HG02678 (cell line): Measurements from ENCODE around the gene TPRN.

ENCODE experiments used
- ATAC-seq: cut with Tn5 transposase; IDR thresholded peaks from one replicate; pipeline ENCODE4 v1.9.1; 2021; ENCODE audit warnings: mild to moderate bottlenecking, moderate library complexity; ENCODE audit not compliant: unreplicated experiment

The TPRN gene

DNA sequence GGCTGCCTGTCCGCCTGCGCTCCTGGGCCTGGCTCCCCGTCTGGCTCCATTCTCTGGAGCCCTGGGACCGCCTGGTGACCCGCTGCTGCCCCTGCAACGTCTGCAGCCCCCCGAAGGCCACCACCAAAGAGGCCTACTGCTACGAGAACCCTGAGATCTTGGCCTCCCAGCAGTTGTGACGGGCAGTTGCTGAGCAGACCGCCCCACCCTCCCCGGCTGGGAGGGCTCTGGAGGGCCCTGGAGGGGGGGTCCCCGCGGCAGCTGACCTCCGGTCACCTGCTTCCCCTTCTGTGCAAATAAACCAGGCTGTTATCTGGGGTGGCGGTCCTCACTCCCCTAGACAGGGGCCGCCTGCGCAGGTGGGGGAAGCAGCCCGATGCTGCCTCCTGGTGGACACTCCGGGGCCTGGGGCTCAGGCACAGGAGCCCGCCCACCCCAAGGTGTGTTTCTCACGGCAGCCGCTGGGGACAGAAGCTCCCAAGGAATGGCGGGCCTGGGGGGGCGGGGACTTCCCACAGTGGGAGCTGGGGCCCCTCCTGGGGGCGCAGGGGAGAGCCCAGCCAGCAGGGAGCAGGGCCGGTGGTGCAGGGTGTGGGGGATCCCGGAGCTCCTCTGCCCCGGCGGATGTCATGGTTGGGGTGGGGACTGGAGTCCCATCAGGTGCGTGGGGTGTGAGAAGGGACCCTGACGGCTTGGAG, 35.8 kb upstream of the TPRN start:
- no peak for ATAC-seq

DNA sequence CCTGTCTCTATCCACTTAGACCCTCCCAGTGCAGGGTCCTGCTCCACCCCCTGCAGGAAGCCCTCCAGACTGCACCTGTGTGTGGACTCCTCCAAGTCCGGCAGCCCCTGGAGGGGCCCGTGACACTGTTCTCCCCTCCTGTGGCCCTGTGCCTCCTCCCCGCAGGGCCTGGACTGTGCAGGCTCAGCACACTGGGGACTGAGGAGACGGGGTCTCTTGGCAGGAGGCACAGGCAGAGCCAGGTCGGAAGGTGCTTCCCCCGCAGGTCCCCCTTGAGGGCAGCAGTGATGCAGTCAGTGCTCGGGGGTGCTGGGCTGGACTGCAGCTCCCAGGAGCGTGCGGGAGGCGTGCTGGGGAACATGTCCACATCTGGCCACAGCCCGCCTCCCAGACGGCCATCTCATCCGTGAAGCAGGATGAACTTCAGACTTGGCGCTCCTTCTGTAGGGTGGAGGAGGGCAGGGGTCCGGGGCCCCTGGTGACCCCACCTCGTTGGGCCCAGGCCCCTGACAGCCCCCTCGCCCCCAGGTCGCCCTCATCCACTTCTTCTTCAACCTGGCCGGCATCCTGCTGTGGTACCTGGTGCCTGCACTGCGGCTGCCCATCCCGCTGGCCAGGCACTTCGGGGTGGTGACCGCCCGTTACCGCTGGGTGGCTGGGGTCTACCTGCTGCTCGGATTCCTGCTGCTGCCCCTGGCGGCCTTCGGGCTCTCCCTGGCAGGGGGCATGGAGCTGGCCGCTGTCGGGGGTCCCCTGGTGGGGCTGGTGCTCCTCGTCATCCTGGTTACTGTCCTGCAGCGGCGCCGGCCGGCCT, 35.1 kb upstream of the TPRN start:
- no peak for ATAC-seq

DNA sequence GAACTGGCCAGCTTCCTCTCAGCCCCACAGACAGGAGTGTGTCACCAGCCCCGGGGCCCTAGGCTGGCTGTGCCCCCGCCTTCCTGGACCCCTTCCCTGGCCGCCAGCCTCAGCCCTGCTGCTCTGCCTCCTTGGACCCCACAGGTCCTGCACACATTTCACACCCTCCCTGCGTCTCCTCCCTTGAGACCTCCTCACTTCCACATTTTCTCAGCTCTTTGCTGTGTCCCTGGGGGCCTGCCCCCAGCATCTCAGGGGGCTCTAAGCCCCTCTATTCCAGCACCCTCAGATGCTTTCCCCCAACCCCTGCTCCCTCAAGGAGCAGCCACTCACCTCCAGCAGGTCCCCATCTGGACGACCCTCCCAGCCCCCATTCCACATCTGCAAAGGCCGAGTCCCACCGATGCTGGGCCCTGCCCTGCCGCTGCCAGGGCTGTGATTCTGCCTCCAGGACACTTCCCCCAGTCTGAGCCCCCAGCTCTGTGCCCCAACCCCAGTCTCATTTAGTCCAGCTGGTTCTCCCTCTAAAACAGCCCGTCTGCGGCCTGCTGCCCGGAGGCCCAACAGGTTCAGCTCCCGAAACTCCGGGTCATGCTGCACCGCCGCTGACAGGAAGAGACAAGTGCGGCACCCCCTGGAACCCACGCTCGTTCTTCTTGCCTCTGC, 34.4 kb upstream of the TPRN start:
- no peak for ATAC-seq

DNA sequence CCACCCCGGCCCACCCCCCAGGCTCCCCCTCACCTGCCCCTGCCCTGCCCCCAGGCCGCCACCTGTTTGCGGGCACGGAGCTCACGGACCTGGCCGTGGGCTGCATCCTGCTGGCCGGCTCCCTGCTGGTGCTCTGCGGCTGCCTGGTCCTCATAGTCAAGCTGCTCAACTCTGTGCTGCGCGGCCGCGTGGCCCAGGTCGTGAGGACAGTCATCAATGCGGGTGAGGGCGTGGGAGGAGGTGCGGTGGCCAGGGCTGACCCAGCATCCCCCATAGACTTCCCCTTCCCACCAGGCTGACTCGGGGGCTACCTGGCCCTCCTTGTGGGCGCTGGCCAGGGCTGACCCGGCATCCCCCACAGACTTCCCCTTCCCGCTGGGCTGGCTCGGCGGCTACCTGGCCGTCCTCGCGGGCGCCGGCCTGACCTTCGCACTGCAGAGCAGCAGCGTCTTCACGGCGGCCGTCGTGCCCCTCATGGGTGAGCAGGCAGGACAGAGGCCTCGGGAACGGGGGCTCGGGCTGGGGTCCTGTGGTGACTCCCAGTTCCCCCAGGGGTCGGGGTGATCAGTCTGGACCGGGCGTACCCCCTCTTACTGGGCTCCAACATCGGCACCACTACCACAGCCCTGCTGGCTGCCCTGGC, 33.6 kb upstream of the TPRN start:
- ATAC-seq, result no peak

DNA sequence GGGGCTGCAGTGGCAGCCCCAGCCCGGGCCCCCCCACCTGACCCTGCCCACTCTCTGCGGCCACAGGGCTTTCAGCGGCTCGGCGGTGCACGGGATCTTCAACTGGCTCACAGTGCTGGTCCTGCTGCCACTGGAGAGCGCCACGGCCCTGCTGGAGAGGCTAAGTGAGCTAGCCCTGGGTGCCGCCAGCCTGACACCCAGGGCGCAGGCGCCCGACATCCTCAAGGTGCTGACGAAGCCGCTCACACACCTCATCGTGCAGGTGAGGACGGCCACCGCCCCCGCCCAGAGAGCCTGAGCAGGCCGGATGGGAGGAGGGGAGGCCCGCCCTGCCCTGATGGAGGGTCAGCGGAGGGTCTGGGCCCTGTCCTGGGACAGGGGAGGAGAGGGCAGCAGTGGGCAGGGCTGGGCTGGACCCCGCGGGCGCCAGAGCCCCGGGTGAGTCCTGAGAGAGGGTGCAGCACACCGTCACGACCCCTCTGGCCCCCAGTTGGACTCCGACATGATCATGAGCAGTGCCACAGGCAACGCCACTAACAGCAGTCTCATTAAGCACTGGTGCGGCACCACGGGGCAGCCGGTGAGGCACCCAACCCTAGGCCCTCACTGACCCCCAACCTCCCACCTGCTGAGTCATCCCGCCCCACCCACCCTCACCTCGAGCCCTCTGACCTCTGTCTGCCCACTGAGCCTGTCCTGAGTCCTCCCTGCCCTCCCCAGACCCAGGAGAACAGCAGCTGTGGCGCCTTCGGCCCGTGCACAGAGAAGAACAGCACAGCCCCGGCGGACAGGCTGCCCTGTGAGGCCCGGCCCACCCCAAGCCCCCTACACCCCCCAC, 32.8 kb upstream of the TPRN start:
- ATAC-seq, result no peak

DNA sequence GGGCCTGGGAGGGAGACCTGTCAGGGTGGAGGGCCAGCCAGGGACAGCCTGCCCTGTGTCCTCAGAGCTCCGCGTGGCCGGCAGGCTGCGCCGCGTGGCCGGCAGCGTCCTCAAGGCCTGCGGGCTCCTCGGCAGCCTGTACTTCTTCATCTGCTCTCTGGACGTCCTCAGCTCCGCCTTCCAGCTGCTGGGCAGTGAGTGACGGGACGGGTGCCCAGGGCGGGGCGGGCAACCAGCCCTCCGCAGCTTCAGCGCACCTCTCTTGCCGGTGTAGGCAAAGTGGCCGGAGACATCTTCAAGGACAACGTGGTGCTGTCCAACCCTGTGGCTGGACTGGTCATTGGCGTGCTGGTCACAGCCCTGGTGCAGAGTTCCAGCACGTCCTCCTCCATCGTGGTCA, 32.0 kb upstream of the TPRN start:
- no peak for ATAC-seq

DNA sequence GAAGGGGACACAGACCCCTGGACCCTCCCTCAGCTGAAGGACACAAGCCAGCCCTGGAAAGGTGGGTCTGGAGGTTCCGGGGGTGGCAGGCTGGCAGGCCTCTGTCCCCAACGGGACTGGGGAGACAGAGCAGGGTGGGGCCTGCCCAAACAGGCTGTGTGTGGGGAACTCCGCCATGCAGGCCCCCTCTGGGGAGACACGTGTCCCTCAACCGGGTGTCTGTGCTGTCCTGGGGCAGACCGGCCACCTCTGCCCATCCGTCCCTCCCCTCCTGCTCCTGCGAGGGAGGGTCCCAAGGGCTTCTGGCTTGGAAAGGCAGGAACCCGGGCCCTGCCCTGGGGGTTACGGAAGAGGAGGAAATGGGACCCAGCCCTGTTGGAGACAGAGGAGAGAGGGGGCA, 31.6 kb upstream of the TPRN start:
- ATAC-seq, result no peak

DNA sequence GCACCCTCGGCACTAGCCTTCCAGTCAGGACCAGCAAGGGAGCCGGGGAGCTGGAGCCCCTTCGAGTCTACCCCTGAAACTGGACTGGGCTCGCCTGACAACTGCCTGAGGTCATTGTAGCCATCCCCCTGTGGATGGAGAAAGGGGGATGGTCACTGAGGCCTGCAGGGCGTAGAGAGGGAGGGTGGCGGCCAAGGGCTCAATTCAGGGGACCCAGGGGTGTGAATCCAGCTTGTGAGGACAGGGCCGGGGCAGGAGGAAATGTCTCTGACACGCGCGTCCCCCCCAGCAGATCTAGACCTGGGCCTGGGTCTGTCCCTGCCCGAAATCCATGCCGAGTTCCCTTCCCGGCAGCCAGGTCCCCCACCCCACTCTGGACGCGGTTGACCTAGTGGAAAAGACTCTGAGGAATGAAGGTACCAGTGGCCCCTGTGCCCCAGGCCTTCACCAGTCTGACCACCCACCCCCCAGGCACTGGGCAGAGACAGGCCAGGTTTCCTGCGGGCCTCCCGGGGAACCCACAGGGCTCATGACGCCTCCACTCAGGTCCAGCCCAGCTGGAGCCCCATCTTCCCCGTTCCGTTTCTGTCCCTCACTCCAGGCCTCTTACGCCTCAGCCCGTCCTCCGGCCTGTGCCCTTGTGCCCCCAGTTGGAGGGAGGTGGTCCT, 31.0 kb upstream of the TPRN start:
- ATAC-seq, result no peak

DNA sequence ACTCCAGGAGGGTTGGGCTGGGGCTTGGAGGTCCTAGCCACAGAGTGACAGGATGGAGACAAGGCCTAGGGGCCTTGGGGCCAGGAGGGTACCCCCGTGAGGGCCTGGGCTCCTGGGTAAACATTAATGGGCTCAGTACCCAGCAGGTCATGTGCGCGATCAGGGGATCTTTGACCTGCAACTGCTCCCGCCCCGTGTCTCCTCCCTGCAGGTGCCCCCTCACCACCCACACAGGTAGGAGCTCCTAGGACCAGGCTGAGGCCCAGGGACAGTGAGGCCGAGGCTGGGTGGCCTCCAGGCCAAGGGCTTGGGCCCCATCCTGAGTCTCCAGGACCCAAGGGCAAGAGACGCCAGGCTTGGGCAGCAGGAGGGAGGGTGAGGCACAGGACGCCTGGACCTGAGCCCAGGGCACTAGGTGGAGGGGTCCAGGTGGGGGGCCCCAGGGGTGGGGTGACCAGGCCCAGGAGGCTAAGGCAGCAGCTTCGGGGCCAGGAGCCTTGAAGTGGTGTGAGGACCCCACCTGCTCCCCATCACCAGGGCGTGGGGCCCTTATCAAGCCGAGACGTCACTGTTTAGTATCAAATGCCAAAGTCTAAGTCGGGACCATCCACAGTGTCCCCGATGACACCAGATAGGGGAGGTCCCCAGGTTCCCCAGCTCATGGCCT, 30.3 kb upstream of the TPRN start, which contains the start of gene SLC34A3:
Gene SLC34A3, plus strand, starts transcription at position 197 of the 667 bp plus-strand sequence. CDS start 802 bp downstream, outside the sequence.
- no peak for ATAC-seq

DNA sequence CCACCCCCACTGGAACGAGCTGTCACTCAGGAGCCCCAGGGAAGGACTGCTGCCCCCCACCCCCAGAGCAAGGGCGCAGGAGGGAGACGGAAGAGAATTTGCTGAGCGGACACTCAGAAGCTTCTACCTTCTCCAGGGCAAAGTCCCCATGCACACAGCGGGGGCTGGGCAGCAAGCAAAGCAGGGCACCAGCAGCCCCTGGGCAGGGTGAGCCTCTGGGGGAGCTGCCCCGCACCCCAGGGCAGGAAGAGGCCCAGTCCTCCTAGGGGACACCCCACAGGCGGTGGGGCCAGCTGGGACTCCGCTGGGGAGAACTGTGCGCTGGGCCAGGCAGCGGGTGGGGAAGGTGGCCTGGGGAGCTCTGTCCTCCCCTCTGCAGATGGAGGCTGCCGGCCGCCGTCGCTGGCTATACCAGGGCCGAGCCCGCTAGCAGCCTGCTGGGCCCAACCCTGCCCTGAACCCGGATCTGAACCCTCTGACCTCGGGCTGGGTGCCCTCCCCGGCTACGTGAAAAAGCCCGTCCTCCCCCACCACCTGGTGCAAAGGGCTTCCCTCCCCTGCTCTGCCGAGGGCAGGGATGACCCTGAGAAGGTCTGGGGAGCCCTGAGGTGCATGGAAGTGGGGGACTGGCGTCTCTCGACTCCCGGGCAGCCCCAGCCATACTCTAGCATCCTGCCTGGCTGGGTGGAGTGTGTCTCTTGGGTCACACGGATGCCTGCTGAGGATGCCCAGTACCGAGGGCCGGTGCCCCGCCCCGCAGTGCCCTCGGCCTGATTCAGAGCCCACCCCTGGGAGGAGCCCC, 29.6 kb upstream of the TPRN start:
- ATAC-seq, result no peak

DNA sequence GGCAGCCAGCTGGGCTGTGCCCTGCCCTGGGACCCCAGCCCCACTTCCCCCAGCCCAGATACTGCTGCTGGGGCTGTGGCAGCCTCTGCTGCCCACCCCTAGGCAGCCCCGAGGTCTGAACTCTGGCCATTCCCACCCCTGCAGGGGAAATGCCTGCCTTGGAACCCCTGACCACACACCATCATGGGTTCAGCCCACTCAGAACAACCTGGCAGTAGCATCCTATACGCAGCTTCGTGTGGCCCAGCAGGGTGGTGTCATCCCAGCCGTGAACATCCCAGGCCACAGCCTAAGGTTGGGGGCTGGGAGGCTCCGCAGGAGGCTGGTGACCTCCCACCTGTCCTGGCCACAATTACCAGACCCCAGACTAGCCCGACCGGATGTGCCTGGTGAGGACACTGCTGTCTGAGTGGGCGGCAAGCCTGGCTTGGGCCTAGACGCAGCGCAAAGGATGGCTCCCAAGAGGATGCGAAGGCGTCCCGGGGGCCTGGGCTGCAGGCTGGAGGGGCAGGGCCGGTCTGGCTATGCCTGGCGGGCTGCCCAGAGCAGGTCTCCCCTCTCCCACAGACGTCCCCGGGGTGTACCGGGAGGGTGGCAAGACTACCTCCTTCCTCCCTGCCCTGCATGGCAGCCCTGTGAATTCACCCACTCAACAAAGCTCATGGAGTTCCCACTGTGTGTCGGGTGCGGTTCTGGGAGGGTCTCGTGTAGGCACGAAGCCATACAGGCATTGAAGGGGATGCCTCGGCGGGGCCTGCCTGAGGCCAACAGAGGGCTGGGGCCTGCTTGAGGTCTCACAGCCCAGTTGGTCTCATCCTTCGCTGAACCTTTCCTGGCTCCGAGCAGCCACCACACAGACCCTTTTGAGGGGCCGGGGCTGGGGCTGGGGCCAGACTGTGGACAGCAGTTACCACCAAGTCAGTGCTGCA, 28.7 kb upstream of the TPRN start:
- no peak for ATAC-seq

DNA sequence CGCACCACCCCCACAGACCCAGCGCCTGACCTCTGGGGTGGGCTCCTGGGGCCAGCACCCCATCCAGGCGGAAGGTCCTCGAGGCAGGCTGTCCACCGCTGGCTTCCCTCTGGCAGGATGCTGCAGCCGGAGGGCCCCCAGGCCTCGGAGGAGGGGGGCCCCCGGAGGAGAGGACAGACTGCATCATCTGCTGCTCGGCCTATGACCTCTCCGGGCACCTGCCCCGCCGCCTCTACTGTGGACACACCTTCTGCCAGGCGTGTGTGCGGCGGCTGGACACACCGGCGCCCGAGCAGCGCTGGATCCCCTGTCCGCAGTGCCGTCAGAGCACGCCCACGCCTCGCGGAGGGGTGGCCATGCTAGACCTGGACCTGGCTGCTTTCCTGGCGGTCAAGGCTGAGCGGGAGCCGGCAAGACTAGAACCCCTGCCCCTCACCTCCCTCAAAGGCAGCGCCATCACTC, 28.0 kb upstream of the TPRN start:
- ATAC-seq, result no peak

DNA sequence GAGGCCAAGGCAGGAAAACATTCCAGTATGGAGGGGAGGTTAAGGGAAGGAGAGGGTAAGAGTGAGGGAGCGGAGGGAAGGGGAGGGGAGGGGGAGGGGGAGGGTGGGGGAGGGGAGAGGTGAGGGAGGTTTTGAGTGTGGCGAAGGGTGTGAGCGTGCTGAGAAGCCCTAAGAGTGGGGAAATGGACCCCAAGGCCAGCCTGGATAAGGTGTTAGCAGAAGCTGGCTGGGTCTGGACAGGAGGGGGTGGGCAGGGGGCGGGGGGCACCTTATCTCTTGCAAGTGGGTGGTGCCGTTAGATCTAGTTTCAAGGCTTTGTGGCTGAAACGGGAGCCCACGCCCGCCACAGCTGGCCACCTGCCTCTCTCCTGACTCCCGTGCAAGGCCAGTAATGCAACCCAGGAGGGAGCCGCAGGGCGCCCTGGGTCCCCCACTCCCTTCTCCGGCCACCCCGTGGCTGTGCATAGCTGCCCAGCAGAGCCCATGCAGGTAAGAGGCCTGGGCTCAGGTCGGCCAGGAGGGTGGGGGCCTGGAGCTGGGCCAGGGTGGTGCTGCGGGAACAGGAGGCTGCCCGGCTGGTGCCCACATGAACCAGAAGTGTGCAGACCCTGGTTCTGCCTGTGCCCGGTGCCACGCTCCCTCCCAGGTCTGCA, 27.4 kb upstream of the TPRN start:
- no peak for ATAC-seq

DNA sequence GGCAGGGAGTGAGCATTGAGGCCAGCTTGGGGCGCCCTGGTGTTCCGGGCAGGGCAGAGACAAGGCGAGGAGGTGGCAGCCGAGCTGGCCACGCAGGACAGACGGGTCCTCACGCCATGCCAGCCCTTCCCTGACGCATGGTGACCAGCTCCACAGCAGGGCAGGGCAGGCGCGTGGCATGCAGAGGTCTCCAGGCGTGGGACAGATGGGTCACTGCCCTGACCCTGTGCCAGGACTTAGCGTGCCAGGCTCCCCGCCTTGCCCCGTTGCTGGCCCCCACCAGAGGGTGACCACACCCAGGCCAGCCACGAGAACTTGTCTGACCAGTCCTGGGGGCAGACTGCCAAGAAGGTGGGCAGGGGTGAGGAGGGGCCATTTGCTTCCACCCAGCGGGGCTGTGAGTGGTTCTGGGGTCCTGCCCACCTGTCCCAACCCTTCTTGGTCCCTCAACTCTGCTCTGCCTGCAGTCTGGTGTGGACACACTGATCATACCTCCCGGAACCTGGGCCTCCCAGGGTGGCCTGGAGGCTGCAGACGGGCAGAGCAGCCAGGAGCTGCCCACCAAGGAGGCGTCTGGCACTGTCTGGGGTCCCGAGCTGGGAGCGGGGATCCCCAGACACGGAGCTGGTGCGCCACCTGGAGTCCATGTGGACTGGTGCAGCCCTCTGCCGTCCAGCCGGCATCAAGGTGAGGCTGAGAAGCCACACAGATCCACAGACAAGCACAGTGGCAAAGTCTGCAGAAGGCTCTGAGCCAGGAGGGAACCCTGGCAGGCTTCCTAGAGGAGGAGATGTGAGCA, 26.7 kb upstream of the TPRN start, which contains the start of gene RNF224:
Gene RNF224, plus strand, starts transcription at position 449 of the 799 bp plus-strand sequence. CDS start 834 bp downstream, outside the sequence.
- ATAC-seq, result no peak

DNA sequence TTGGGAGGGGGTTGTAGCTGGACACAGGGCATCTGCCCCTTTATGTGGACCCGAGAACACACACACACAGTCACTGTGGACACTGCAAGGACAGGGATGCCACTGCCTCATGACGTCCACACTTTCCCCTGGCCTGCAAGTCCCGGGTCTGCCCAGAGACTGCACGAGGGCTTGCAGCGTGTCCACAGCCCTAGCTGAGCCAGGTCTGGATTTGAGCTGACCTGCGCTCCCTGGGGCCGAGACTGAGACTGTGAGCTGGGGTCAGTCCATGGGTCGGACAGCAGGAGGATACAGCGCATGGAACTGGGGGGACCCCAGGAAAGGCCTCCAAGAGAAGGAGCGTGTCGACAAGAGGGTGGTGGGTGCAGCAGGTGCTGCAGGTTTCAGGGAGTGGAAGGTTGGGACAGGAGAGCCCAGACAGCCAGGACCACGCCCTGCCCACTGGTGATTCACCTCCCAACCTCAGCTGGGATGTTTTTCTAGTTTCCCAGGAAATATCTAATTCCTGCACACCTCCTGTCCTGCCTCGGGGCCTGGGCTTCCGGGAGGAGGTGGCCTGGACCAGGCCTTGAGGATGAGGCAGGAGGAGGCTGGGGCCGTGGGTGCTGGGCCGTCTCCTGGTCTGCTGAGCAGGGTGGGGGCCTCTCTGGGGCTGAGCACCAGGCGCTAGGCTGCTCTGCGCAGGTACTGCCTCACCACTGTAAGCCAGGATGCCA, 26.0 kb upstream of the TPRN start:
- ATAC-seq, result no peak
